CD14-positive monocyte (primary cell): ENCODE data around the gene CCDC112. TPM values are rescaled to one million over a fixed set of nuclear protein-coding genes. Genes with fewer than 3 reads are reported as not detected.

Experiments
- DNase-seq, 3 donors: peaks; one replicate each; pipeline ENCODE4 v3.0.0-alpha.2; 2011 to 2022
- H2AFZ ChIP-seq: 2 replicates; pipeline ENCODE4 v1.6.0; 2012; ENCODE audit warnings: mild to moderate bottlenecking, low read depth, low read length, inconsistent platforms; ENCODE audit not compliant: insufficient read depth, poor library complexity, severe bottlenecking
- H3K27ac ChIP-seq, 2 donors: 1 replicate in 1 of 2; 2 replicates in 1 of 2; pipeline ENCODE4 v1.5.1; 2012 to 2013; ENCODE audit warnings: low read length in 2 of 2, control low read depth in 1 of 2, inconsistent platforms in 1 of 2, low read depth in 1 of 2, mild to moderate bottlenecking in 1 of 2
- H3K27me3 ChIP-seq, 2 donors: one replicate each; pipeline versions ENCODE4 v1.6.0 to v1.6.1; 2011 to 2013; ENCODE audit warnings: low read length in 2 of 2; ENCODE audit not compliant: control insufficient read depth in 2 of 2, insufficient read depth in 2 of 2
- H3K36me3 ChIP-seq, 2 donors: replicated peaks in 1 of 2; 1 replicate in 1 of 2; 2 replicates in 1 of 2; pipeline versions ENCODE4 v1.5.1 to v1.6.1; 2012 to 2013; ENCODE audit warnings: low read length in 2 of 2, control low read depth in 1 of 2, inconsistent platforms in 1 of 2, mild to moderate bottlenecking in 1 of 2; ENCODE audit not compliant: insufficient read depth in 2 of 2, control insufficient read depth in 1 of 2
- H3K4me1 ChIP-seq, 2 donors: 1 replicate in 1 of 2; 2 replicates in 1 of 2; pipeline versions ENCODE4 v1.5.1 to v1.6.1; 2012 to 2013; ENCODE audit warnings: low read length in 2 of 2, control low read depth in 1 of 2, inconsistent platforms in 1 of 2, mild to moderate bottlenecking in 1 of 2, moderate library complexity in 1 of 2; ENCODE audit not compliant: insufficient read depth in 2 of 2, control insufficient read depth in 1 of 2
- H3K4me2 ChIP-seq: replicated peaks from 2 replicates; pipeline ENCODE3; 2012; ENCODE audit warnings: low read length, moderate library complexity, mild to moderate bottlenecking; ENCODE audit not compliant: poor library complexity, severe bottlenecking; ENCODE audit errors: extremely low read depth
- H3K4me3 ChIP-seq, 3 experiments: fragments of 200-600 bp in 1 of 3; sonication (generic) in 1 of 3; replicated peaks in 1 of 3; 1 replicate in 2 of 3; 2 replicates in 1 of 3; pipeline ENCODE4 v1.5.1; 2011 to 2013; ENCODE audit warnings: low read length in 3 of 3, mild to moderate bottlenecking in 3 of 3, control low read depth in 2 of 3, low read depth in 2 of 3, inconsistent platforms in 1 of 3, moderate library complexity in 1 of 3
- H3K79me2 ChIP-seq: 2 replicates; pipeline ENCODE4 v1.6.0; 2012; ENCODE audit warnings: mild to moderate bottlenecking, control low read depth, inconsistent platforms, low read length, moderate library complexity; ENCODE audit not compliant: insufficient read depth
- H3K9ac ChIP-seq: 2 replicates; pipeline ENCODE4 v1.6.0; 2017; ENCODE audit warnings: low read length, mild to moderate bottlenecking; ENCODE audit not compliant: insufficient read depth, poor library complexity, severe bottlenecking
- H3K9me3 ChIP-seq, 2 donors: replicated peaks in 1 of 2; 1 replicate in 1 of 2; 2 replicates in 1 of 2; pipeline versions ENCODE4 v1.5.1 to v1.6.1; 2012 to 2013; ENCODE audit warnings: low read length in 2 of 2, control low read depth in 1 of 2; ENCODE audit not compliant: control insufficient read depth in 1 of 2, insufficient read depth in 1 of 2
- H4K20me1 ChIP-seq: 2 replicates; pipeline ENCODE4 v1.6.0; 2012; ENCODE audit warnings: mild to moderate bottlenecking, low read length, control low read depth, moderate library complexity; ENCODE audit not compliant: insufficient read depth
- H3K27ac Mint-ChIP-seq, 7 donors: one replicate each; pipeline ENCODE4 v1.8.0; 2020; ENCODE audit warnings: mild to moderate bottlenecking in 7 of 7, mixed read lengths in 7 of 7, moderate library complexity in 6 of 7, inconsistent platforms in 2 of 7
- H3K27me3 Mint-ChIP-seq, 3 donors: one replicate each; pipeline ENCODE4 v1.8.0; 2021 to 2022; ENCODE audit warnings: low read depth in 3 of 3, mild to moderate bottlenecking in 3 of 3, mixed read lengths in 3 of 3, moderate library complexity in 3 of 3, inconsistent platforms in 1 of 3
- H3K36me3 Mint-ChIP-seq, 2 donors: one replicate each; pipeline ENCODE4 v1.8.0; 2020; ENCODE audit warnings: mixed read lengths in 2 of 2, inconsistent platforms in 1 of 2, mild to moderate bottlenecking in 1 of 2
- H3K4me1 Mint-ChIP-seq: one replicate; pipeline ENCODE4 v1.8.0; 2020; ENCODE audit warnings: mild to moderate bottlenecking, mixed read lengths
- H3K4me3 Mint-ChIP-seq, 2 donors: one replicate each; pipeline ENCODE4 v1.8.0; 2020; ENCODE audit warnings: mild to moderate bottlenecking in 2 of 2, mixed read lengths in 2 of 2, moderate library complexity in 1 of 2
- H3K9me3 Mint-ChIP-seq, 7 donors: one replicate each; pipeline ENCODE4 v1.8.0; 2020 to 2022; ENCODE audit warnings: mixed read lengths in 7 of 7, mild to moderate bottlenecking in 6 of 7, moderate library complexity in 6 of 7, inconsistent platforms in 2 of 7
- WGBS: methylation state at CpG from one replicate; pipeline ENCODE4 v1.1.5; 2013; ENCODE audit warnings: missing lambda C conversion rate; ENCODE audit not compliant: insufficient coverage; 5-methylcytosine and 5-hydroxymethylcytosine counted together
- intact Hi-C, 2 donors: fragments of 100-400 bp; cut with micrococcal nuclease; formaldehyde crosslinking; loops; one replicate each; pipeline versions ENCODE4 v1.15.0 to v1.15.1; 2023
- polyA plus RNA-seq, 3 donors: library from polyadenylated mRNA; depleted of rRNA in 1 of 3; unstranded in 2 of 3; stranded (reverse) in 1 of 3; fragments of 300-500 nt in 2 of 3; fragments of >200 nt in 1 of 3; fragmentation: Illumina TruSeq in 2 of 3; gene quantifications; 1 replicate in 2 of 3; 2 replicates in 1 of 3; pipeline ENCODE4 v1.2.3, GENCODE V29; 2012 to 2021
- TF ChIP-seq, protein P1 (sequence below): fragments of 200-600 bp; IDR thresholded peaks from one replicate; pipeline ENCODE4 v1.8.0; 2022; ENCODE audit warnings: antibody characterized with exemption, mild to moderate bottlenecking

Gene CCDC112
- polyA plus RNA-seq, 3 donors: 4.3 to 6.2 (median 5.9) TPM

GRCh38 chr5:115313052-115313451, 16.6 kb upstream of the CCDC112 start:
- no peaks in the 10 kb centered on the region for H3K36me3 Mint-ChIP-seq
- no peak overlapping the region for H3K9ac ChIP-seq
- H3K4me2 ChIP-seq: no peak overlapping the region
- no peak overlapping the region for H3K27ac ChIP-seq
- TF ChIP-seq, protein P1, sequence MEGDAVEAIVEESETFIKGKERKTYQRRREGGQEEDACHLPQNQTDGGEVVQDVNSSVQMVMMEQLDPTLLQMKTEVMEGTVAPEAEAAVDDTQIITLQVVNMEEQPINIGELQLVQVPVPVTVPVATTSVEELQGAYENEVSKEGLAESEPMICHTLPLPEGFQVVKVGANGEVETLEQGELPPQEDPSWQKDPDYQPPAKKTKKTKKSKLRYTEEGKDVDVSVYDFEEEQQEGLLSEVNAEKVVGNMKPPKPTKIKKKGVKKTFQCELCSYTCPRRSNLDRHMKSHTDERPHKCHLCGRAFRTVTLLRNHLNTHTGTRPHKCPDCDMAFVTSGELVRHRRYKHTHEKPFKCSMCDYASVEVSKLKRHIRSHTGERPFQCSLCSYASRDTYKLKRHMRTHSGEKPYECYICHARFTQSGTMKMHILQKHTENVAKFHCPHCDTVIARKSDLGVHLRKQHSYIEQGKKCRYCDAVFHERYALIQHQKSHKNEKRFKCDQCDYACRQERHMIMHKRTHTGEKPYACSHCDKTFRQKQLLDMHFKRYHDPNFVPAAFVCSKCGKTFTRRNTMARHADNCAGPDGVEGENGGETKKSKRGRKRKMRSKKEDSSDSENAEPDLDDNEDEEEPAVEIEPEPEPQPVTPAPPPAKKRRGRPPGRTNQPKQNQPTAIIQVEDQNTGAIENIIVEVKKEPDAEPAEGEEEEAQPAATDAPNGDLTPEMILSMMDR: no peak
- no peak for DNase-seq
- no peak overlapping the region for H3K27ac Mint-ChIP-seq
- H3K4me3 ChIP-seq: no peak overlapping the region
- H3K4me1 Mint-ChIP-seq: no peaks in the 10 kb centered on the region
- no peaks in the 10 kb centered on the region for H4K20me1 ChIP-seq
- no peak overlapping the region for H3K4me3 Mint-ChIP-seq
- H3K9me3 Mint-ChIP-seq: no peaks in the 10 kb centered on the region
- peaks cover 10 to 14% of the 10 kb centered on the region in 2 donors for H3K27me3 ChIP-seq
- peaks cover 3 to 22% (median 7%) of the 10 kb centered on the region in 3 donors for H3K27me3 Mint-ChIP-seq
- H3K4me1 ChIP-seq: no peaks in the 10 kb centered on the region
- H3K79me2 ChIP-seq: no peaks in the 10 kb centered on the region
- intact Hi-C loops: loop anchor here in 1 of 2 donors (5.0 kb wide), 1 partner anchor 274 kb away; no protein-coding TSS in a partner anchor
- WGBS: 75% methylated on average over 2 of the region's 2 CpGs
- H3K9me3 ChIP-seq: no peaks in the 10 kb centered on the region
- H3K36me3 ChIP-seq: no peaks in the 10 kb centered on the region
- H2AFZ ChIP-seq: no peak overlapping the region

- Mint-ChIP-seq H3K4me3 (no peak overlapping the region), H3K36me3 (no peaks in the 10 kb centered on the region), H3K9me3 (no peaks in the 10 kb centered on the region), H3K27ac (no peak overlapping the region), H3K4me1 (no peaks in the 10 kb centered on the region), H3K27me3 (peaks cover 5 to 17% (median 6%) of the 10 kb centered on the region in 3 donors)
- peak; percentile 24 to 57 (median 24) for DNase-seq
- H4K20me1 ChIP-seq: no peaks in the 10 kb centered on the region
- H3K4me1 ChIP-seq: no peaks in the 10 kb centered on the region
- no peak overlapping the region for H3K4me3 ChIP-seq
- H3K36me3 ChIP-seq: no peaks in the 10 kb centered on the region
- no CpG with 5 or more reads among the region's 1 CpG for WGBS
- no peak overlapping the region for H3K9ac ChIP-seq
- no peaks in the 10 kb centered on the region for H3K9me3 ChIP-seq
- intact Hi-C loops: loop anchor here (2.0 to 5.0 kb wide), 2 partner anchors 277 kb away; no protein-coding TSS in a partner anchor
- H3K27ac ChIP-seq: no peak overlapping the region
- no peak overlapping the region for H3K4me2 ChIP-seq
- H2AFZ ChIP-seq: no peak overlapping the region
- H3K27me3 ChIP-seq: peaks cover 12 to 20% of the 10 kb centered on the region in 2 donors
- TF ChIP-seq, protein P1: peak; percentile 74
- no peaks in the 10 kb centered on the region for H3K79me2 ChIP-seq
Measured at GRCh38 chr5:115309751-115310370, 13.4 kb upstream of the CCDC112 start.
